OCI-M1 (cell line): ENCODE measurements around the gene LRR1.
A peak's percentile ranks its signal among the peaks of the same experiment; 100 is the strongest.

Source experiments
- DNase-seq: peaks from one replicate; lab custom pipeline; 2025; lab: John Stamatoyannopoulos, UW

The LRR1 gene

GRCh38 chr14:49598485-49599300 lies at the start of gene LRR1:
Gene LRR1 (plus strand): TSS chr14:49598940. CDS start chr14:49599021, 81 bp downstream.
- peak; percentile 83 for DNase-seq

DNA sequence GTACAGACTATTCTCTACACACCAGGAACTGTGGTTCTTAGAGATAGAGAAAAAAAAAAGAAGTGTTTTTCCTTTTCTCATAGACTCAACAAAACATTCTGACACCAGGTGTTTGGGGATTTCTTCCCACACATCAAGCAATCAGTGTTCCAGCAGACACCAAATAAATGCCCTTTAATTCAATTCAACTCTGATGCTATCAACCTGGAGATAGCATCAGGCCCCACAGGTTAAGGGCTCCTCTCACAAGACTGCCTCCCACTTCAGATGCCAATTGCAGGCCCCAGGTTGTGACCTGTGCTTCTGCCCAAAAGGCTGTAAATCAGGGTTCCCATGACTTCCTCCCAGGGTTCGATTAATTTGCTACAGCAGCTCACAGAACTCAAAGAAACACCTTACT lies 49.3 kb upstream of the LRR1 start:
- no peak for DNase-seq

DNA sequence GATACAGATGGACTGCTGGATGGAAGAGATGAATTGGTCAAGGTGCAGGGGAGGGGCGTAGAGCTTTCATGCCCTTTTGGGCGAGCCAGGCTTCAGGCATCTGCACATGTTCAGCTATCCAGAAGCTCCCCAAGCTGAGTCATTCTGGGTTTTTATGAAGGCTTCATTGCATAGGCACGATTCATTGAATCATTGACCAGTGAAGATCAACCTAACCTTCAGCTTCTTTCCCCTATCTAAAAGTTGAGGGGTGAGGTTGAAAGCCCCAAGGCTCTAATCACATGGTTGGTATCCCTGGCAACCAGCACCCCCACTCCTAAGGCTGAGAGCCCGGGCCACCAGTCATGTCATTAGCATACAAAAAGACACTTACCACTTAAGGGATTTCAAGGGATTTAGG lies 48.9 kb upstream of the LRR1 start:
- DNase-seq = no peak

DNA sequence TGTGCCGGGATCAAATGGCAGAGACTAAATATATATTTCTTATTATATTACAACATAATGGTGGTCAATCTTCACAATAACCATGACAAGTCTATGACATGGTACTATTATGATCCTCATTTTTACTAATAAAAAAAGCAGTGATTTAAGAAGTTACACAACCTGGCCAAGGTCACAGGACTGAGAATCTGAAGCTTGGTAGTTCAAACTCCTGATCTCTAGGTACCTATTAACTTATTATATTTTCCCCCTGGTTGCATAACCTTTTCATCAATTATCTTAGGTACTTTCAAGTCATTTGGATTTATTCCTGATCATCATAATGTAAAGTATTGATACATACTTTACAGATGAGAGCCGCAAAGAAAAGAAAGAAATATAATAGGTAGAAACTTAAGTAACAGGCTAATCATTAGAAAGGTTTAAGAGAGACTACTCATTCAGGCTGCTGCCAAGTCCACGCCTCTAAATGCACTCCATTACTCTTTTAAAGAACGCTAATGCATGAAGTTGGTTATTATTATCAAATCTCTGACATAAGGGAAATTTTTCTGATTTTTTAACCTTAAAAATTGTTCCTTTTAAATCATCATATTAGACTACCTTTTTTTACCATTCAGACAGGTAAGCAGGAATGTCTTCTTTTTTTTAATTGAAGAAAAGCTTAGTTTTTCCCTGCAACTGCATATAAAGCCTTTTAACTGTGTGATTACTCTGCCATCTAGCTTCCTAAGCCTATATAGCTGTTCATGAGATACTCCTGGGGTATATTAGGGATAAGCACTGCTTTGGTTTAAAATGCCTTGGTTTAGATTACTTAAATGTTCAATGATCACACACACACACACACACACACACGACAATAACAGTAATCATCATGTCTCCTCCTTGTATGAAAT lies 48.2 kb upstream of the LRR1 start:
- DNase-seq = peak; percentile 28

GRCh38 chr14:49551569-49551968 lies 47.2 kb upstream of the LRR1 start:
- no peak for DNase-seq

GRCh38 chr14:49553106-49553505 lies 45.6 kb upstream of the LRR1 start:
- DNase-seq = no peak

- no peak for DNase-seq
Observed at GRCh38 chr14:49553892-49554291, 44.8 kb upstream of the LRR1 start.

DNA sequence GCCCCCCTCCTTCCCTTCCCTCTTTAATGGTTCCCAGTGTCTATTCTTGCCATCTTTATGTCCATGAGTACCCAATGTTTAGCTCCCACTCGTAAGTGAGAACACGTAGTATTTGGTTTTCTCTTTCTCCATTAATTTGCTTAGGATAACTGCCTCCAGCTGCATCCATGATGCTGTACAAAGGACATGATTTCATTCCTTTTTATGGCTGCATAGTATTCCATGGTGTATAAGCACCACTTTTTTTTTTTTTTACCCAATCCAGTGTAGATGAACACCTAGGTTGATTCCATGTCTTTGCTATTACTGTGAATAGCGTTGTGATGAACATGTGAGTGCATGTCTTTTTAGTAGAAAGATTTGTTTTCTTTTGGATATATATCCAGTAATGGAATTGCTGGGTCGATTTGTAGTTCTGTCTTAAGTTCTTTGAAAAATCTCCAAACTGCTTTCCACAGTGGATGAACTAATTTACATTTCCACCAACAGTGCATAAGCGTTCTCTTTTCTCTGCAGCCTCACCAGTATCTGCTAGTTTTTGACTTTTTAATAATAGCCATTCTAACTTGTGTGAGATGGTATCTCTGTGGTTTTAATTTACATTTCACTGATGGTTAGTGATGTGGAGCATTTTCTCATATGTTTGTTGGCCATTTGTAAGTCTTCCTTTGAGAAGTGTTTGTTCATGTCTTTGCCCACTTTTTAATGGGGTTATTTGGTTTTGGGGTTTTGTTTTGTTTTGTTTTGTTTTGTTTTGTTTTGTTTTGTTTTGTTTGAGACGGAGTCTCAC lies 38.6 kb upstream of the LRR1 start:
- no peak for DNase-seq

DNA sequence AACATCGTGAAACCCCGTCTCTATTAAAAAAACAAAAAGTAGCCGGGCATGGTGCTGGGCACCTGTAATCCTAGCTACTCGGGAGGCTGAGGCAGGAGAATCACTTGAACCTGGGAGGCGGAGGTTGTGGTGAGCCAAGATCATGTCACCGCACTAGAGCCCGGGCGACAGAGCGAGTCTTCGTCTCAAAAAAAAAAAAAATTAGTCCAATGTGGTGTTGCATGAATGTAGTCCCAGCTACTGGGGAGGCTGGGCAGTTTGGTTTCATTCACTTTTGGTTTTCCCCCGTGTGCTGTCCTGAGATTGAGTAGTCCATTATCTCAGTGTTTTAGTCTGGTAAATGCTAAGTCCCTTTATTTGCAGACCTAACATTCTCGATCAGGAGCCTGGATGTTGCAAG lies 32.0 kb upstream of the LRR1 start:
- no peak for DNase-seq

DNA sequence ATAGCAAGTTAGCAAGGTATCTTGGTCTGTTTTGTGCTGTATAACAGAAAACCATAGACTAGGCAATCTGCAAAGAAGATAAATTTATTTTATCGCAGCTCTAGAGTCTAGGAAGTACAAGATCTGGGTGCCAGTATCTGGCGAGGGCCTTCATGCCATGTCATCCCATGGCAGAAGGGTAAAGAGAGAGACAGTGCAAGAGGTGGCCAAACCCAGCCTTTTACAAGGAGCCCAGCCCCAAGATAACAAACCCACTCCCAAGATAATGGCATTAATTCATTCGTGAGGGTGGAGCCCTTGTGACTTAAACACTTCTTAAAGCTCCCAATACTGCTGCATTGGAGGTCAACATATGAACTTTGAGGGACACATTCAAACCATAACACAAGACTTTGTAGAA lies 29.5 kb upstream of the LRR1 start:
- DNase-seq = no peak

GRCh38 chr14:49574038-49574437 lies 24.7 kb upstream of the LRR1 start:
- DNase-seq = no peak

DNA sequence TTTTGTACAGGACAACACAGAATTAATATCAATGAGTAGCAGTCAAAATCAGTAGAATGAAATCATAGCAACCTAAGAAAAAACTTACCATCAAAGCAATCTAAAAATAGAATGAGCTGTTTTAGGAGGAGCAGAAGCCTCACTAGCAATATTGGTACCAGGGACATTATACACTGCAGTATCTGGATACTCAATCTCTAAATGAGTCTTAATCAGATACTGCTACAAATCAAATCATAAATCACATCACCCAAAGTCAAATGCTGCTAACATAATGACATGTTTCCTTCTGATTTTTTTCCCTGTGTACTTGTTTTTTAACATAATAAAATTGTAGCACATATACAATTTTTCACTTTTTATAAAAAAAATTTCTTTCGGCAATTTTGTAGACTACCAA lies 20.6 kb upstream of the LRR1 start:
- DNase-seq = no peak

DNA sequence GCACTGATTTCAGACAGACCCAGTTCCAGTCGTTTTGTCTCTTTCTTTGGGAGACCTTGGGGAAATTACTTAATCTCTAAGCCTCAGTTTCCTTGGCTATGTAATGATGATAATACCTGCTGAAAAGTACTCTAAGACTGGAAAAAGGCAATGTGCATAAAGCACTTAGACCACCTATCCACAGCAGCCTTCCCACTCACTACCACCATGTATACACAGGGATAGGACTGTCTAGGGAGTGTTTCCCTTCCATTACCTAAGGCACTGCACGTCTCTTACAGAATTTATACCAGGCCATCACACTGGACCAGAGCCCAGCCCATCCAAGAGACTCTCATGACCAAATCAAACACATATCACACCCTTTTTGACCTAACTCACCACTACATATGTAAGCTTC lies 18.9 kb upstream of the LRR1 start:
- no peak for DNase-seq

- no peak for DNase-seq
Observed at GRCh38 chr14:49581209-49582112, 17.3 kb upstream of the LRR1 start.

DNA sequence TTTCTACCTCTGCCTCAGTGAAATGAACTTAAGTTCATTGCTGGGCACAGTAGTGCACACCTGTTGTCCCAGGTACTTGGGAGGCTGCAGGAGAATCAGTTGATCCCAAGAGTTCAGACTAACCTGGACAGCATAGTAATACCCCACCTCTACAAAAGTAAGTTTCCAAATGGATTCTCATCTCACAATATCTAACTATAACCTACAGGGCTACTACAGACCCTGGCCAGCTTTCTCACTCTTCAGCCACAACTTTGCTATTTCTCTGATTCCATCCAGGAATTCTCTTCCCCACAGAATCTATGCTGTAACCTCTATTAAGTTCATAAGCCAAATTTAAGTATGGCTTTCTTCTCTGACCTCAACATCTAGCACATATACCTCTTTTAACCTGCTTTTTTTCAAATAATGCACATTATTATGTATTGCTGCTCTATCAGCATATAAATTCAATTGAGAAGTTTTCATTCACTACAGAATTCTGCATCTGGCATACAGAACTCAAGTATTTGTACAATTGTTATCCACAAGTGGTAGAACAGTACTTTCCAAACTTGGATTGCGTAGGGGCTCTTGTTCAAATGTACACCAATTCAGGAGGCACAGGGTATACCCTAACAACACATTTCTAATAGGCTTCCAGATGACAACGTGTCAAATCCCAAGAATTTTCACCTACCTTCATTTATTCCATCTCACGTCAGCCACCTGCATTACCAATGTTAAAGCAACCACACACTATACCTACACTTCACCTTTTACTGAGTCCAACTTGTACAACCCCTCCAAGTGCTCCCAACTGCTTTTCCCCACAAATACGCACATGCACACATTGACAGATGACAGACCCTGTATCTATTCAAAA lies 16.4 kb upstream of the LRR1 start:
- no peak for DNase-seq

GRCh38 chr14:49583629-49584028 lies 15.1 kb upstream of the LRR1 start:
- DNase-seq = no peak

- DNase-seq = no peak
Observed at GRCh38 chr14:49584058-49584457, 14.7 kb upstream of the LRR1 start.

DNA sequence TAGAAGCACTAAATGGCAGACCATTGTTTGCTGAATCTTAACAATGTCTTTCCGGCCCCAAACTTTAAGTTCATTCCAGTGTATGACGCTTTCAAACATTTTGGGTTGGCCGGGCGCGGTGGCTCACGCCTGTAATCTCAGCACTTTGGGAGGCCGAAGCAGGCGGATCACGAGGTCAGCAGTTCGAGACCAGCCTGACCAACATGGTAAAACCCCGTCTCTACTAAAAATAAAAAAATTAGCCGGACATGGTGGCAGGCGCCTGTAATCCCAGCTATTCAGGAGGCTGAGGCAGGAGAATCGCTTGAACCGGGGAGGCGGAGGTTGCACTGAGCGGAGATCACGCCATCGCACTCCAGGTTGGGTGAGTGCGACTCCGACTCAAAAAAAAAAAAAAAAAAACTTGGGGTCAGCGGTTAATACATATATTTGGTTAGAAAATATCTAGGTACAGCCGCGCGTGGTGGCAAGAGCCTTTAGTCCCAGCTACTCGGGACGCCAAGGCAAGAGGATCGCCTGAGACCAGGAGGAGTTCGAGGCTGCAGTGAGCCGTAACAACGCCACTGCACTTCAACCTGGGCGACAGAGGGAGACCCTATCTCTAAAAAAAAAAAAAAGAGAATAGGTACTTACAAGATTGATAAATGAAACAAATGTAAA lies 13.6 kb upstream of the LRR1 start:
- DNase-seq = peak; percentile 34

DNA sequence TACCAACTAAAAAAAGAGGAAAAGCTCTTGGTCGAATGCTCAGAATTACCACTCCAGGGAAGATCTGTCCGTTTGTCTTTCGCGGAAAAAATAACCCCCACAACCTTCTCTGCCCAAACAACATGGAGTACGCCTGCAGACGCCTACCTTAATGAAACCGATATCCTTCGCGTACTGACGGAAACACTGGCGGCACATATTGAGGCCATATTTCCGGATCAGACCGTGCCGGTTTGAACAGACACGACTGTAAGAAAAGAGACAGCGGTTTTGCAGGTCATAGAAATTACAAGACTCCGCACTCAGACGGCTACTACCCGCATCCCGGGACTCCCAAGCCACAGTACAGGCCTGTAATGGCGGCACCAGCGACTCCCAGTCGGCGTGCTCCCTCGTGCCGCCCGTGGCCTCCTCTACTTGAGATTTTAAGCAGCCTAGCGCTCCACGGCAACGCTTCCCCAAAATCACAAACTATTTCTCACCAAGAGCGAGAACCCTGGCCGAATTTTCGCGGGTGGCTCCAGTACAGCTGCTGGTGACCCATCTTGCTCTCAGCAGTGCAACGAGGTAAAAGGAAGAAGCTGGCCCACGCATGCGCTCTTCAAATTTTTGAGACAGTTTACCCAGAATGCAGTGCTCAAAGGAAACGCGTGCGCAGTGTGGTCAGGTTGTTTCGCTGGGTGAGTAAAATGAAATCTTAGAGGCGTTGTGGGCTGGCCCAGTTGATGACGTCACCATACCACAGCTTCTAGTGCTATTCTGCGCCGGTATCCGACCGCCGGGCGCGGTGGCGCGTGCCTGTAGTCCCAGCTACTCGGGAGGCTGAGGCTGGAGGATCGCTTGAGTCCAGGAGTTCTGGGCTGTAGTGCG lies 12.7 kb upstream of the LRR1 start, which contains the start of gene RPS29:
Gene RPS29, minus strand, starts transcription at position 578 of the 870 bp plus-strand sequence. Its CDS starts 34 bp downstream, at position 544.
- DNase-seq = peak; percentile 97
